HPDE6-E6E7 (cell line): ENCODE measurements around the gene SNAPC2.
"Not testable (repeated sequence)": the region's sequence is repeated elsewhere in the genome, so short reads cannot be mapped to it uniquely, and the experiment has no call there.

Source experiments
- DNase-seq: peaks from one replicate; pipeline ENCODE4 v3.0.0; 2011; ENCODE audit warnings: missing footprints; ENCODE audit errors: extremely low spot score

SNAPC2 gene

GRCh38 chr19:7921302-7921966, 1.3 kb downstream of the SNAPC2 start:
- no peak for DNase-seq

GRCh38 chr19:7921967-7922835, 2.1 kb downstream of the SNAPC2 start:
- no peak for DNase-seq

DNA sequence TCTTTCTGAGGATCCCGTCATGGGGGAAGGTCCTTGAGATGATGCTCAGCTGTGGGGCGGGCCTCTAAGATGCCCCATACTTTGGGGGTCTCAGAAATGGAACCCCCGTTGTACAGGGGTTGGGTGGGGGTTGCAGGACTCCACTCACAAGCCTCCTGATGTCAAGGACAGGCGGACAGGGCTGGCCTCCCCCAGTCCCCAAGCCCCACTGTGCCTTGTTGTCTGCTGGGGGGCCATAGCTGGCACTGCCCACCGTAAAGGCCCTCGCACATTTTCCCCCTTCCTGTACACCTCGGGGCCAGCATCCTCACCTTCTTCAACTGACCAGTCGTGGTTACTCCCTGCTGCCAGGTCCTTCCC, 2.7 kb downstream of the SNAPC2 start:
- DNase-seq = no peak

DNA sequence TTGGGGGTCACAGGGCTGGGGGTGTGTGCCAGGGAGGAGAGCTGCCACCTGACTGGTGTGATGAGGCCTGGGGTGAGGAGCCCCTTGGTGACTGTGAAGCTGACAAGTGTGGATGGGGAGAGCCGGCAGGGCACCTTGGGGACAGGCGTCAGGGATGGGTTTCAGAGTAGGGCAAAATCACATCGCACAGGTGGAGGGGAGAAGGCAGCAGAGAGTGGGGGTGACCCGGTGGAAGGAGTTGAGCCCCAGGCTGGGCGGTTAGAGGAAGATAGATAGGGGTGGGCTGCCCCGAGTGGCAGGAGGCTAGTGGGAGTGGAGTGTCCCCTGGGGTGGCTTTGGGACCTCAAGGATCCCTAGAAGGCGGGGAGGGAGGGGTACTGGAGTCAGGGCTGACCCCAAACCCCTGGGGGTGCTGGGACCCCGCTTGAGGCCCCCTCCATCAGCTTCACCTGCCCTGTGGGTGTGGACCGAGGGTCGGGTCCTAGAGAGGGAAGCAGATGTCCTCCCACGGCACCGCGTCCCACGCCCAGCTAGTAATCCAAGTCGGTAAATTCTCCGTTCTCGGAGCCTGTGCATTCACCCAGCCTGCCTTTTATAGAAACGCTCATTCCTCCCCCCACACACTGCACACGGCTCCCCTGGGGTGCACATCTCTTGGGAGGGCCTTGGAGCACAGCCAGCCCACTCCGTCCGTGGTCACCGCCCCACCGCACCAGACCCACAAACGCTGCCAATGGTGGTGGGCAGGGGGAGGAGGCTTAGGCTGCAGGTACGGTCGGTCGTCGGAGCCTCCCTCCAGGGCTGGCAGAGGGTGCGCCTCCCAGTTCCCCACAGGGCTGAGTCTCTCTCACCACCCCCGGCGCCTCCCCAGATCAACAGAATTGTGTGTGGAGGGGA, 3.4 kb downstream of the SNAPC2 start:
- DNase-seq = no peak

GRCh38 chr19:7924241-7924640, 4.1 kb downstream of the SNAPC2 start:
- no peak for DNase-seq

GRCh38 chr19:7924651-7925170, 4.6 kb downstream of the SNAPC2 start:
- no peak for DNase-seq

DNA sequence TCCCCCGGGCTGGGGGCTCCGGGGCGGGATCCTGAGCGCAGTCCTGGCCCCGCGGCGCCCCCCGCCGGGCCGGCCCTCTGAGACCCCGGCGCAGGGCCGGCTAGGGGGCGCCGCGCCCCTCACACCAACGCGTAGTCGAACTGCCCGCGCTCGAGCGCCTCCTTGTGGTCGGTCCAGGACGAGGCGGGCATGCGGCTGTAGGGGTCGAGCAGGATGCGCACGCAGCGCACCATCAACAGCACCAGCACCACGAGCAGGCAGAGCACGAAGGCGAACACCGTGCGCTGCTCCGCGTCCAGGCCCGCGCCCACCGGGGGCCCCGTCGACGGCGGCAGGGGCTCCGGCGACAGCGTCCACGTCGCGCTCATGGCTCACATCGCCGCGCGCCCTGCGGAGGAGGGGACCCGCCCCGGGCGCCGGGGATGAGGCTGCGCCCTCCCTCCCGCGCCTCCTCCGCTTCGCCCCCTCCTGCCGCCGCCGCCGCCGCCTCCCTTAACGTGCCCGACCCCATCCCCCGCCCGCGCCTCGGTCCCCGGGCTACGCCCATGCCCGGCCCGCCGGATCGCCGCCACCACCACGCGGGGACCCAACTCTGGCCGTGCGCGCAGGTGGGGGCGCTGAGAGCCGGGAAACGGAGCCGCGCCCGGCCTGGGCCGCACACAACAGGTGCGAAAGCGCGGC, 5.2 kb downstream of the SNAPC2 start:
- no peak for DNase-seq

GRCh38 chr19:7926021-7926726, 6.0 kb downstream of the SNAPC2 start, which contains the start of gene CTXN1:
Gene CTXN1, minus strand, starts transcription at chr19:7926135. Its CDS starts 597 bp downstream, at chr19:7925538.
- no peak for DNase-seq

- no peak for DNase-seq
Measured at GRCh38 chr19:7926727-7927604, 6.8 kb downstream of the SNAPC2 start.

DNA sequence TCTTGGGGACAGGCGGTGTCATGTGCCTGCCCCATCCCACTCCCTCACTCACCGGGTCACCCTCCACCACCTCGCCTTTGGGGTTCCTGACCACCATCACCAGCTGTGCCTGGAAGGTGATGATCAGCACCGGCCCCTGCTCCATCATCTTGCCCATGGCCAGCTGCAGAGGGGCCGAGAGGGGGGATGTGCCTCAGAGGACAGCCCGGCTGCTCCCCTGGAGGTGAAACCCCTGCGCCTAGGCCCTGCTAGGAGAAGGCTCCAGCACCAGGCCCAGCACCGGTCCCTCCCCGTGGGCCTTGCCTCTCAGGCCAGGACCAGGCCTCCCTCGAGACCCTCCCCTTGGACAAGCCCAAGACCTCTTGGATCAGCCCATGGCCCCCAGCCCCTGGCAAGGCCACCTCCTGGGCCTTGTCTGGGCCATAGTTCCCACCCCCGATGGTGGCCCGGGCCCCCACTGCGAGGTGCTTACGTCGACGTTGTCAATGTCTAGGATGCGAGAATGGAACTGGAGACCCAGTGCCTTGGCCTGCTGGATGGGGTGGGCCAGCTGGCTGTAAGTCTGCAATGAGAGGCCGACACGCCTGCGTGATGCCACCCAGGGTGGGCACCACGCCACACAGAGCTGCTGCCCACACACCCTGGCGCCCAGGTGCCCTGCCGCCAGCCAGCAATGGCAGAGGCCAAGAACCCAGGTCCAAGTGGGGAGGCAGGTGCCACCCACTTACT, 7.6 kb downstream of the SNAPC2 start:
- no peak for DNase-seq

GRCh38 chr19:7928334-7928706, 8.2 kb downstream of the SNAPC2 start:
- DNase-seq = no peak

- no peak for DNase-seq
Measured at GRCh38 chr19:7928741-7929701, 8.9 kb downstream of the SNAPC2 start.

DNA sequence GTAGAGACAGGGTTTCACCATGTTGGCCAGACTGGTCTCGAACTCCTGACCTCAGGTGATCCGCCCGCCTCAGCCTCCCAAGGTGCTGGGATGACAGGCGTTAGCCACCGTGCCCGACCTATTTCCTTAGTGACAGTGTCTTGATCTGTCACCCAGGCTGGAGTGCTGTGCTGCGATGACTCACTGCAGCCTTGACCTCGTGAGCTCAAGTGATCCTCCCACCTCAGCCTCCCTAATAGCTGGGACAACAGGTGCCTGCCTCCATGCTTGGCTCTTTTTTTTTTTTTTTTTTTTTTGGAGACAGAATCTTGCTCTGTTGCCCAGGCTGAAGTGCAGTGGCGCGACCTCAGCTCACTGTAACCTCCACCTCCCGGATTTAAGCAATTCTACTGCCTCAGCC, 9.9 kb downstream of the SNAPC2 start:
- DNase-seq = not testable (repeated sequence)

DNA sequence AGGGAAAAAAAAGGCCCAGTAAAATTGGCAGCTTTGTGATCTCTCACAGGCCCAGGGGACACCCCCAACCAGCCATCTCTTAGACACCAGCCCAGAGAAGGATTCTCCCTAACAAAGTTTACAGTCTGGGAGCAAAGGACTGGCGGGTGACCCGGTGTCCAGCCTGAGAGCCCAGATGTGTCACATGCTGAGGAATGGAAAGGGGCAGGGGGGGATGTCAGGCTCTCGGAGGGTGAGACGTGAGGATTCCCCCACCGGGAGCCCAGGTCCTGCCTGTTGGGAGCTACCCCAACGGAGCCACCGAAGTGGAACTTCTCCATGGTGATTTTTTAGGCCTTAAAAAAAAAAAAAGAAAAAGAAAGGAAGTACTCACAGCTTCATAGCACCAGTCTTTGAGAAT, 10.6 kb downstream of the SNAPC2 start:
- DNase-seq = no peak

- no peak for DNase-seq
Measured at GRCh38 chr19:7931221-7932061, 11.3 kb downstream of the SNAPC2 start.

GRCh38 chr19:7932276-7932929, 12.3 kb downstream of the SNAPC2 start:
- DNase-seq = no peak
